AG04450 (cell line): ENCODE results near the gene WIPI1. TPM values are rescaled to one million over a fixed set of nuclear protein-coding genes. Genes with fewer than 3 reads are reported as not detected.

ENCODE experiments used
- CTCF ChIA-PET: fragments of 300-600, 350-600 bp; formaldehyde crosslinking; extraction: SDS; loops from one replicate; lab custom pipeline; 2022; ENCODE audit warnings: antibody characterized with exemption, inconsistent platforms; lab: Charles Lee
- POLR2A ChIA-PET: fragments of 350-600 bp; formaldehyde crosslinking; extraction: SDS; loops from one replicate; lab custom pipeline; 2021; ENCODE audit warnings: antibody characterized with exemption, inconsistent platforms; lab: Yijun Ruan, JAX
- DNase-seq: peaks from one replicate; pipeline ENCODE4 v3.0.0-alpha.2; 2011; ENCODE audit warnings: low read depth, low spot score
- H3K27ac ChIP-seq: one replicate; pipeline ENCODE4 v1.5.1; 2012; ENCODE audit warnings: low read depth, low read length, control low read depth
- H3K27me3 ChIP-seq: one replicate; pipeline ENCODE4 v1.6.0; 2012; ENCODE audit warnings: low read length; ENCODE audit not compliant: control insufficient read depth, insufficient read depth
- H3K4me3 ChIP-seq: 2 replicates; pipeline ENCODE4 v1.5.1; 2011; ENCODE audit warnings: mild to moderate bottlenecking, low read depth, low read length, control low read depth
- H3K9me3 ChIP-seq: 2 replicates; pipeline ENCODE4 v1.5.1; 2012; ENCODE audit warnings: low read length; ENCODE audit not compliant: control insufficient read depth, insufficient read depth
- CTCF ChIP-seq: IDR thresholded peaks from 2 replicates; pipeline ENCODE4 v1.5.1; 2011; ENCODE audit warnings: low read depth, low read length, control low read depth, inconsistent platforms
- polyA plus RNA-seq: library from polyadenylated mRNA; depleted of rRNA; stranded (reverse); fragments of >200 nt; gene quantifications from 2 replicates; pipeline ENCODE4 v1.2.3, GENCODE V29; 2011

WIPI1 gene
- polyA plus RNA-seq, 1 experiment, result 125 TPM

DNA sequence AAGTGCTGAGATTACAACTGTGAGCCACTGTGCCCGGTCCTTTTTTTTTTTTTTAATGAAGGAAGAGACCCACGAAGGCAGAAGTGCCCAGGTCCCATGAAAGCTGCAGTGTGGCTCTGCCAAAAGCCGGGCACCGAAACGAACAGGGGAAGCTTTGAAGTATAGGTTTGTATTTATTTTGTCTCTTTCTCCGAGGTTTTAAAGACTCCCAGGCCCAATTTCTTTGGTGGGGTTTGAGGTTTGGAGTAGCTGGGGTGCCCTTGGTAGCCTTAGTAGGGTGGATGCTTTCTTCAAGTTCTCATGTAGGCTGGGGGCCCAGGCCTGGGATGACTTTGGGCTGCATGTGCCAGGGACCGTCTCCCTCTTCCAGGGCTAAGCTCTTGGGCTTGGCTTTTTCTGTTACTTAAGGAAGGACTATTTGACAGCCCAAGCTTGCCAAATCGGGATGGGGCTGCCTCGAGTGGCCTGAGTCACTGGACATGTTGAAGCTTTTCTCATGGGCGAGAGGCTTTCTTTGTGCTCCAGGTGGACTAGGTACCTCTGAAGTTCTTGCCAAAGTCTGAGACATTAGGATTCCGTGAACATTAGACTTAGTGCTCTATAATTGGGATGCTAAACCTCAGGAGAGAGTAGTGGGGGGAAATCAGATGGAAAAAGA is 66.3 kb downstream of the WIPI1 start:
- Histone ChIP-seq H3K9me3 (peaks cover 8% of the 10 kb centered on the region), H3K27me3 (no peaks in the 10 kb centered on the region), H3K27ac (no peak overlapping the region), H3K4me3 (no peak overlapping the region)
- POLR2A ChIA-PET, result no interaction called here
- no peak for TF ChIP-seq CTCF
- CTCF ChIA-PET, result interaction anchor here (0.6 to 5.2 kb wide), 2 partner anchors 8 to 84 kb away, joined by 3 to 44 read pairs; no protein-coding TSS in a partner anchor
- no peak for DNase-seq

- ChIA-PET CTCF (interaction anchor here (5.2 kb wide), 1 partner anchor 10 kb away, joined by 44 read pairs; no protein-coding TSS in a partner anchor), POLR2A (no interaction called here)
- H3K9me3 ChIP-seq, result no peaks in the 10 kb centered on the region
- H3K27ac ChIP-seq, result no peak overlapping the region
- H3K4me3 ChIP-seq, result no peak overlapping the region
- no peak for DNase-seq
- H3K27me3 ChIP-seq, result no peaks in the 10 kb centered on the region
- no peak for TF ChIP-seq CTCF
Measured at GRCh38 chr17:68389041-68389440, 68.3 kb downstream of the WIPI1 start.

DNA sequence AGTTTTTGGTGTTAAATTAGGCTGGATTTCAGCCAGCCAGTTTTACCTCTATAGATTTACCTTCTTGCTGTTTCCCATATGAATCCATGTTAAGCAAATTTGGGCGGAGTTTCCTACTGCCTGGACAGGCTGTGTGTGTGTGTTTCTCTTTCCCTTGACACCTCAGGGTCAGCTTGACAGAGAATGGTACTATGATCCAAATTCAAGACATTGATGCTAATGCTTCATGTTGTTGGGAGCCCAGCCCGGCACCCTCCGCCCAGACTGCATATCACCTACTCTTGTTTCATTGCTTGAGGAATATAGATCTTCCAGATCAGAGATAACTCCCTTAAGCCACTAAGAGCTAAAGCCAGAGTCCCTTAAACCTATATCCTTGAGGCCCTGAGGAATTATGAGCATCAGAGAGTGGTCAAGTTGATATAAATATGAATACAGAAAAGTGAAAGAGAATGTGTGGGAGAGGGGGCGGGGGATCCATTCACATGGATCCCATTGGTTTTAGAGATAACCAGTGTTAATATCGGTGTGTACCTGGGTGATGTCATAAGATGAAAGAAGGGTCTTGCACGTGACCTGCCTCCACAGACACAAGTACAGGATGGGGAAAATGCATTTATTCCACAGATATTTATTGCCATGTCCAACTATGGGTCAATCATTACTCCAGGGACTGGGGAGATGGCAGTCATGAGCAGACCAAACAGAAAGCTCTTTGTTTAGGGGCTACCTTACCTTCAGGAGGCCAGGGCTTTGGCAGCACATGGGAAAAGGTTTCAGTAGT is 69.7 kb downstream of the WIPI1 start:
- Histone ChIP-seq H3K27ac (no peak overlapping the region), H3K9me3 (no peaks in the 10 kb centered on the region), H3K27me3 (no peaks in the 10 kb centered on the region), H3K4me3 (no peak overlapping the region)
- POLR2A ChIA-PET, result no interaction called here
- DNase-seq, result no peak
- CTCF ChIA-PET, result interaction anchor here (5.2 kb wide), 1 partner anchor 12 kb away, joined by 44 read pairs; no protein-coding TSS in a partner anchor
- TF ChIP-seq CTCF, result no peak

GRCh38 chr17:68385490-68386215 is 71.6 kb downstream of the WIPI1 start:
- no peak for DNase-seq
- Histone ChIP-seq H3K27ac (no peak overlapping the region), H3K27me3 (no peaks in the 10 kb centered on the region), H3K9me3 (no peaks in the 10 kb centered on the region), H3K4me3 (no peak overlapping the region)
- TF ChIP-seq CTCF, result no peak
- ChIA-PET CTCF (interaction anchor here (0.6 to 3.9 kb wide), 2 partner anchors 13 to 560 kb away, joined by 3 to 35 read pairs; partner anchors contain the start of gene BPTF), POLR2A (no interaction called here)
